Raji (cell line): Measurements from ENCODE around the gene MRPL53.

Experiments
- POLR2A ChIP-seq: IDR thresholded peaks from 2 replicates; pipeline ENCODE4 v1.6.1; 2011; ENCODE audit warnings: low read depth, low read length, control low read depth; ENCODE audit not compliant: insufficient read depth

MRPL53 gene

DNA sequence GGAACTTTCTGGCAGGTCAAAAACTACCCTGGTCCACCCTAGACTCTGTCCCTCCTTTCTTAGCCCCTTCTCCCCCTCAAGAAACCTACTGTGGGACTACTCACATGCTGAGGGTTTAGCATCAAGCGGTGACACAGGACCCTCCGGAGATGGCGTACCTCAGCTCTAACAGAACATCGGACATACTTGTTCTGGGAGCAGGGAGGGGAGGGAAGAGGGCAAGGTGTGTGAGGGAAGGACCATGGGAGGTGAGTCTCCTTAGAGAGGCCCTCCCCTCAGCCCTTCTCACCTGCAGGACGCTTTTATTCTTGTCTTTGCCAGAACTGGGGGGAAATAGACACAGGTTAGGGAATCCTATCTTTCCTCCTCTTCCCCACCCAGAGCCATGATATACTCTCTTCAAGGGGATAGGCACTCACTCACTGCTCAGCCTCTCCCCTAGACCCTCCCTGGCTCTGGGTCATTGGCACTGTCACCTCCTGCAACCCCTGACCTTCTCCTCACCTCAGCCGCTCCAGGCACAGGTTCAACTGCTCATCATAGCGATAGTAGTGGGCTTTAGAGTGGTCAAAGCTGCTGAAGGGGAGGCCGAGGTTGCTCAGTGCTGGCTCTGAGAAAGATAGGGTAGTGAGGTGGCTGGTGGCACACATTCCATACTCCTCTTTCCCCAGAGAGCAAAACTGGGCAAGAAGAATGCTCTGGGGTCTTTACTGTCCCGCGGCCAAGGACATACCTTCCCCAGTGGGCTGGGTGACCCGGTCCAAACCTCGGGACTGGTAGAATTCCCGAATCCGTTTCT, 33.2 kb upstream of the MRPL53 start:
- TF ChIP-seq POLR2A, result no peak

DNA sequence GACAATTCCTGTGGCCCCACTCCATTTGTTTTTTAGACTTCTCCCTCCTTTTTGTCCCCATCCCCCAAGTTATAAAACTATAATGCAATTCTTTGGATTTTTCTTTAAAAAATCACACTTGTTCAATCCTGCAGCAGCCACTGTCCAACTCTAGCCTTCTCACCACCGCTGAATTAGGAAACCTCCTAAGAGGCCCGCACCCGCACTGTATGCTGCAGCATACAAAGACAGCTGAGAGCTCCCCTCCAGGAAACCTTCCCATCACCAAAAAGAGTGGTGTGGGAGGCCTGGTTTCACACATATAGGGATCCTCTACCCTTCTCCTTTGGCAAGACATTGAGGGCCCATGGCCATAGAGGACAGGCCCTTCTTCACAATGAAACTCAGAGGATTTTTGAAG, 32.1 kb upstream of the MRPL53 start:
- no peak for TF ChIP-seq POLR2A

DNA sequence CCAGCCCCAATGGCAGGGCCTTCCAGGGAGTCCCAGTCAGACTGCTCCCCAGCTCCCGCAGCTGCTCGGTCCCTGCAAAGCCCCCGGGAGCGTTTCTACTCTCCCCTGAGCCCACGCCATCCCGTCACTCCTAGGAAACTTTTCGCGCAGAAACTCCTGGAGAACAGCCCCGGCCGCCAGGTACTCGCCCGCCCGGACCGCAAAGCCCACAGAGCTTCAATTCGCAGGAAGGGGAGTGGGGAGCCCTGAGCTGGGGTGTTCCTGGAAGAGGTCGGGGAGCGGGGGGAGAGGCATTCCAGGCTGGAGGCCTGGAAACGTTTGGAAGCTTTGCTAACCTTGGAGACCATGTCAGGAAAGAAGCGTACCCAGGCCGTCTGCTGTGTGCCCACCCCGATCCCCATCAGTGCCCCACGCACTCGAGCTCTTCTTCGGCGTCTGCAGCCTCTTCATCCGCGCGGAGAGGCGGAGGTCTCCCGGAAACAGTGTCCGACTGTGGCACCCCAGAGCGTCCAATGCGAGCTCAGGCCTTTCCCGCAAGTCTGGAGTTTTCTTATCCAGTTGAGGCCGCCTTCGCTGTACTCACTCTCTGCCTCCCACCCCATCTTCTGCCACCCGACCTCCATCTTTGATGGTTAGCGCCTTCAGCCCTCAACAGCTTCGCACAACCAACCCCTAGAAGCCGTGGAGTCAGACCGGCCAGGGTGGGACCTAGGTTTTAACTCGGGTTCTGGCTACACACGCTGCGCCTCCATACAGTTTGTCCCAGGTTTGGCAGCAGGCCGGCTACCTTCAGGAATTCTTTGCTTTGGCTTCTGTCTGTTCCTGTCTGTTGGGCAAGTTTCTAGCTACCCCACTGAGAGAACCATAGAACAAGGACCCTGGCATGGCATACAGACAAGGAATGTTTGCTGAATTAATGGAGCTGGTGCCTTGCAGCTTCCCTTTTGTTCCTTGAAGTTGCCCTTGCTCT, 31.3 kb upstream of the MRPL53 start:
- no peak for TF ChIP-seq POLR2A

DNA sequence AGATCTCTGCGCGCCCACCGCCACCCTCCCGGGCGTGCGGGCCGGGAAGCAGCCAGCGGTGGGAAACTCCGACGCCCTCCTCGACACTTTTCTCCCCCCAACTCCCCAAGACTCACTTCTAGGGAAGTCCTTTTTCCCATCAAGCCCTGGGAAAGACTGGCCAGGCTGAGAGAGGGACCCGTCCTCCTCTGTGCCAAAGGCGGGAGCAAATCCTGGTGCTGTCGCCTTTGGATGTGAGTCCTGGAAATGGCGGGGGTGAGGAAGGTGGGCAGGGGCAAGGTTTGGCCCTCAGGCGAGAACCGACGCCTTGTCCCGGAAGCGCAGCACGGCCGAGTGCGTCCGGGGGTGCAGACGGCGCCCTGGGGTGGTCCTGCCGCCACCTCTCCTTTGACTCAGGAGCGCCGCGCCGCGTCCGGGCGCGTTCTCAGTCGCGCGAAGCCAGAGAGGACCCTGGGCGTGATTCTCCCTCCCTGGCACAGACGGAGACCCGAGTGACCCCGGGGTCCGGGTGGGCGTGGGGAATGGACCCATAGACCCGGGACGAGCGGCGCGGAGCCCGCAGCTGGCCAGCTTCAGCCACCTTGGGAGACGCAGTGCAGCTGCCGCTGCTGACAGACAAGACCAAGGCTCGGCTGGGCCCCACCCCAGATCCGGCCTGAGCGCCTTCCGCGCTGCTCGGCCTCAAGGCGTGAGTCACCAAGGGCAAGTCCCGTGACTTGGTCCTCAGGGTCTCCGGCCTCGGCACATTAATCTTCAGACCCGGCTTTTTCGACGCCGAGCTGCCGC, 30.4 kb upstream of the MRPL53 start:
- TF ChIP-seq POLR2A, result peak; percentile 46; the same call in 1 of the 2 replicates

- no peak for TF ChIP-seq POLR2A
These were observed 29.8 kb upstream of the MRPL53 start for GRCh38 chr2:74502147-74502719.

- no peak for TF ChIP-seq POLR2A
These were observed 29.0 kb upstream of the MRPL53 start for GRCh38 chr2:74501335-74502071.

GRCh38 chr2:74500578-74500946, 28.1 kb upstream of the MRPL53 start:
- TF ChIP-seq POLR2A, result no peak

DNA sequence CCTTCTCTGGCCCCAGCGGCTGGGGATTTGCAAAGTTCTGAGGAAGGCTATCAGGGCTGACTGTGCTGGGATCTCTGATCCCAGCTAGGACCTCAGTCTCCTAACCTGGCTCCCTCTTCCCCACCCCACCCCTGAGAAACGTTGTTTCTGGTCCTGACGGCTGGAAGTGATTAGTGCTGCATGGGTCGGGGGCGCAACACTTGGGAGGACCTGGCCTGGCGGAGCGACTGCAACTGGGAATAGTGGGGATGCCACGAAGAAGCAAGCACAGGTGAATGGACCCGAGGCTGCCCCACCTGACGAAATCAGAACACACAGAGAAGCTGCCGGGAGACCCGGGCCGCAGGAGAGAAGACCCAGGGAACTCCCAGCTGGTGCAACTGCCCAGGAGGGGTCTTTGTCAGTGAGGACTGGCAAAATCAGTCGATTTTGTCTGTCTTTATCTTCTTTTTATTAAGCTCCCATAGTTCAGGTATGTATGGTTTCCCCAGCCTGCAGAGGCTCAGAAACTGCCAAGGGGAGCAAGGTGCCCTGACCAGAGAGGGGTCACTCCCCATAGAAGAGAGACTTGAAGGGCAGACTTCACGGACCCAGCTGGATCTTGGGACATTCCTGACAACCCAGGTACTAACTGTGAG, 27.6 kb upstream of the MRPL53 start:
- no peak for TF ChIP-seq POLR2A

DNA sequence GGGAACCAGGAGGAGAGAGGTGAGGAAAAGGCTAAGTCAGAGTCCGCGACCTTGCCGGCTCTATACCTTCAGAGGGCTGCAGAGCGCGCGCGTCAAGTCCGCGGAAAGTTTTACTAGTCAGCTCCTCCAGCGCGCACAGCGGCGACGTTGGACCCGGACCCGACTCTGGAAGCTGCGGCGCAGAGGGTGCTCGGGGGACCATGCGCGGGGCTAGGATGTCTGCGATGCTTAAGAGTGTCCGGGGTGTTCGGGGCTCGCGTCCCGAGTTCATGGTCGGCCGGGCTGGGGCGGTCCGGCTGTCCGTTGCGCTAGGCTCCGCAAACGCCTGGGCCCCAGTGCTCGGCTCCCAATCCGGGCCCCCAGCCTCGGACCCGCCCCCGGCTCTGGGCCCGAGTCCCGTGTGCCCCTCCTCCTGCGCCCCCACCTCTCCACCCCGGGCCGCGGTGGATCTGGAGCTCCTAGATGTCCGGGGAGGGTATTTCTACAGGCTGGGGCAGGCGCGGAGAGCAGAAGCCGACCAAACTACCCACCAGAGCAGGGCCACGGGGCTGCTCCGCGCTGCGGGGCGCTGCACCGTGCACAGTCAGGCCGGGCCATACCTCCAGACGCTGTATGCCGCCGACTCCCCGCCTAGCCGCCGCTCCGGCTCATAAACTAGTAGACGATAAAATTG, 26.9 kb upstream of the MRPL53 start, which contains the start of gene LBX2:
TSS of gene LBX2 (minus strand) at position 337 of the 673 bp plus-strand sequence. CDS start at position 271, 66 bp downstream.
- no peak for TF ChIP-seq POLR2A

GRCh38 chr2:74498500-74499266, 26.2 kb upstream of the MRPL53 start:
- no peak for TF ChIP-seq POLR2A

- no peak for TF ChIP-seq POLR2A
These were observed 25.5 kb upstream of the MRPL53 start for GRCh38 chr2:74497777-74498499.
